Trophoblast cell (in vitro differentiated cells and primary cell): Measurements from ENCODE around the gene CSTF3.

Source experiments
- DNase-seq, 2 donors: peaks; one replicate each; pipeline ENCODE4 v3.0.0-alpha.2; 2016
- H2AFZ ChIP-seq: 2 replicates; pipeline ENCODE4 v1.6.1; 2013; ENCODE audit warnings: low read length, moderate library complexity, mild to moderate bottlenecking; ENCODE audit not compliant: insufficient read depth, poor library complexity
- H2AK5ac ChIP-seq: 2 replicates; pipeline ENCODE4 v1.6.1; 2013; ENCODE audit warnings: mild to moderate bottlenecking, low read length
- H2BK120ac ChIP-seq: 2 replicates; pipeline ENCODE4 v1.6.1; 2013; ENCODE audit warnings: low read length, mild to moderate bottlenecking, moderate library complexity; ENCODE audit not compliant: insufficient read depth, poor library complexity
- H2BK12ac ChIP-seq: 2 replicates; pipeline ENCODE4 v1.6.1; 2013; ENCODE audit warnings: mild to moderate bottlenecking, low read length, moderate library complexity
- H2BK5ac ChIP-seq: 2 replicates; pipeline ENCODE4 v1.6.1; 2013; ENCODE audit warnings: low read length, low read depth, moderate library complexity, mild to moderate bottlenecking; ENCODE audit not compliant: poor library complexity
- H3K14ac ChIP-seq: 2 replicates; pipeline ENCODE4 v1.6.1; 2013; ENCODE audit warnings: mild to moderate bottlenecking, low read length
- H3K18ac ChIP-seq: 2 replicates; pipeline ENCODE4 v1.6.1; 2013; ENCODE audit warnings: mild to moderate bottlenecking, low read length
- H3K23ac ChIP-seq: 2 replicates; pipeline ENCODE4 v1.6.1; 2013; ENCODE audit warnings: low read length
- H3K27ac ChIP-seq: 2 replicates; pipeline ENCODE4 v1.5.1; 2013; ENCODE audit warnings: low read depth, mild to moderate bottlenecking, inconsistent platforms, low read length, moderate library complexity
- H3K27me3 ChIP-seq: 2 replicates; pipeline ENCODE4 v1.6.1; 2013; ENCODE audit warnings: inconsistent platforms, mild to moderate bottlenecking, low read length, moderate library complexity; ENCODE audit not compliant: insufficient read depth
- H3K36me3 ChIP-seq, 2 experiments: 1 replicate in 1 of 2; 2 replicates in 1 of 2; pipeline ENCODE4 v1.6.1; 2013; ENCODE audit warnings: low read length in 2 of 2, mild to moderate bottlenecking in 2 of 2, moderate library complexity in 1 of 2; ENCODE audit not compliant: insufficient read depth in 2 of 2, control insufficient read depth in 1 of 2
- H3K4ac ChIP-seq: 2 replicates; pipeline ENCODE4 v1.6.1; 2013; ENCODE audit warnings: low read depth, mild to moderate bottlenecking, low read length, moderate library complexity
- H3K4me1 ChIP-seq, 2 experiments: 1 replicate in 1 of 2; 2 replicates in 1 of 2; pipeline ENCODE4 v1.6.1; 2013; ENCODE audit warnings: low read length in 2 of 2, mild to moderate bottlenecking in 2 of 2, moderate library complexity in 1 of 2; ENCODE audit not compliant: insufficient read depth in 2 of 2, control insufficient read depth in 1 of 2
- H3K4me2 ChIP-seq: 2 replicates; pipeline ENCODE4 v1.6.1; 2013; ENCODE audit warnings: inconsistent platforms, mild to moderate bottlenecking, low read length, moderate library complexity
- H3K4me3 ChIP-seq: 2 replicates; pipeline ENCODE4 v1.5.1; 2013; ENCODE audit warnings: mild to moderate bottlenecking, low read depth, low read length, inconsistent platforms
- H3K79me1 ChIP-seq: one replicate; pipeline ENCODE4 v1.6.1; 2013; ENCODE audit warnings: low read length
- H3K79me2 ChIP-seq: 2 replicates; pipeline ENCODE4 v1.6.1; 2013; ENCODE audit warnings: low read length, mild to moderate bottlenecking; ENCODE audit not compliant: control insufficient read depth, insufficient read depth, poor library complexity
- H3K9ac ChIP-seq: 2 replicates; pipeline ENCODE4 v1.6.1; 2013; ENCODE audit warnings: mild to moderate bottlenecking, low read length
- H3K9me3 ChIP-seq: 2 replicates; pipeline ENCODE4 v1.6.1; 2013; ENCODE audit warnings: low read depth, mild to moderate bottlenecking, control low read depth, inconsistent platforms, low read length; ENCODE audit not compliant: insufficient read depth
- H4K12ac ChIP-seq: 2 replicates; pipeline ENCODE4 v1.6.1; 2013; ENCODE audit warnings: low read depth, mild to moderate bottlenecking, low read length, moderate library complexity
- H4K8ac ChIP-seq: 2 replicates; pipeline ENCODE4 v1.6.1; 2013; ENCODE audit warnings: low read depth, mild to moderate bottlenecking, low read length, moderate library complexity
- H4K91ac ChIP-seq: one replicate; pipeline ENCODE4 v1.6.1; 2013; ENCODE audit warnings: low read depth, mild to moderate bottlenecking, low read length, moderate library complexity
- WGBS: extraction: QIAGEN DNeasy Blood & Tissue Kit; methylation state at CpG from one replicate; pipeline ENCODE4 v1.1.7; 2013; ENCODE audit warnings: missing lambda C conversion rate; ENCODE audit not compliant: insufficient read length, insufficient coverage; ENCODE audit errors: extremely low coverage; 5-methylcytosine and 5-hydroxymethylcytosine counted together

CSTF3 gene

GRCh38 chr11:33043221-33043830 is 118.0 kb downstream of the CSTF3 start:
- Histone ChIP-seq H3K79me2 (peaks cover 6% of the 10 kb centered on the region), H3K27ac (no peak overlapping the region), H3K4ac (no peak overlapping the region), H3K18ac (no peak overlapping the region), H3K36me3 (peaks cover 6 to 10% of the 10 kb centered on the region in 2 experiments), H3K4me1 (peaks cover 2 to 4% of the 10 kb centered on the region in 2 experiments), H3K9me3 (peaks cover 4% of the 10 kb centered on the region), H3K23ac (no peak overlapping the region), H4K91ac (no peak overlapping the region), H2BK5ac (no peak overlapping the region), H3K27me3 (no peaks in the 10 kb centered on the region), H2BK120ac (no peak overlapping the region), H3K14ac (no peak overlapping the region), H3K4me2 (no peak overlapping the region), H3K4me3 (no peak overlapping the region), H2AK5ac (no peak overlapping the region), H4K8ac (no peak overlapping the region), H4K12ac (no peak overlapping the region), H3K9ac (no peak overlapping the region), H2AFZ (no peak overlapping the region), H3K79me1 (peaks cover 12% of the 10 kb centered on the region), H2BK12ac (no peak overlapping the region)
- WGBS: no CpG with 5 or more reads among the region's 2 CpGs
- peak; percentile 26 to 91 for DNase-seq

- Histone ChIP-seq H4K12ac (no peak overlapping the region), H3K4me2 (no peak overlapping the region), H4K8ac (no peak overlapping the region), H2BK12ac (no peak overlapping the region), H3K9ac (no peak overlapping the region), H2BK5ac (no peak overlapping the region), H3K27ac (no peak overlapping the region), H3K9me3 (peaks cover 4% of the 10 kb centered on the region), H3K4me1 (peaks cover 2 to 4% of the 10 kb centered on the region in 2 experiments), H3K36me3 (peaks cover 6 to 9% of the 10 kb centered on the region in 2 experiments), H3K4ac (no peak overlapping the region), H3K4me3 (no peak overlapping the region), H3K18ac (no peak overlapping the region), H3K27me3 (no peaks in the 10 kb centered on the region), H3K79me1 (peaks cover 12% of the 10 kb centered on the region), H4K91ac (no peak overlapping the region), H3K14ac (no peak overlapping the region), H3K23ac (no peak overlapping the region), H2AK5ac (no peak overlapping the region), H2AFZ (no peak overlapping the region), H3K79me2 (peaks cover 6% of the 10 kb centered on the region), H2BK120ac (no peak overlapping the region)
- WGBS: no CpG with 5 or more reads among the region's 5 CpGs
- DNase-seq: peak in 1 of 2 donors; percentile 33
Observed at GRCh38 chr11:33040862-33041453, 120.3 kb downstream of the CSTF3 start.

DNA sequence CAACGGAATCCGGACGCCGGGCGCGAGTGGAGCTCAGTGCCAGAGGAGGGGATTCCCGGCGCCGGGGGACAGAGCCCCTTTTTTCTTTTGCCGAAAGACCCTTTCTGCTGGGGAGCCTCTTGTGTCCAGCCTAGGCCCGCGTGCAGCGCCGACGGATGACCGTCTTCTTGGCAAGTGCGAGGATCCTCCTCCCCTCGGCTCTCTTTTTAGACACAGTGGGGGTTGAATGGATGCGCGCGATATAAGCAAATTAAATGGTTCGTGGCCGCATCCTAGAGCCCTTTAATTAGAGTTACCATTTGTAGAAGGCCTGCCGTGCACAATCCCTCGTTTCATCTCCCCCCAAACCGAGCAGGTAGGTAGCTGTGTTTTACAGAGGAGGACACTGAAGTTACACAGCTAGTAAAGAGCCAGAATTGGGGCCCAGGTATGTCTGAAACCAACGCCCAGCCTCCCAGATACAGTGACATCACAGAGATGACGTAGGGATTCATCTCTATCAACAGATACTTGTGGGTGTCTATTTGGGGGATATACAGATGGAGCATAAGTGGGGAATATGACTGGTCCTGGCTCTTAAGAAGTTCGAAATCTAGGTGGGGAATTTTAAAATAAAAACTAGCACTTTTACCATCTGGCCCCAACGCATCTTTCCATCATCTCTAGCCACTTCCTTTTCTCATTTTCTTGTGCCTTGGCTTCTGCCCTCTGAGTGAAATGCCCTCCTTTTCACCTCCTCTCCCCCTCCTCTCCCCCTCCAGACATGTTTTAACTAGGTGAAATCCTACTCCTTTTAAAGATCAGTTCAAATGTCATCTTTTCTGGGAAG is 121.0 kb downstream of the CSTF3 start:
- H3K14ac ChIP-seq: peak overlapping the region; percentile 73
- peaks cover 2 to 4% of the 10 kb centered on the region in 2 experiments for H3K4me1 ChIP-seq
- peak overlapping the region; percentile 68 for H3K9ac ChIP-seq
- no peak overlapping the region for H2BK5ac ChIP-seq
- peaks cover 6% of the 10 kb centered on the region for H3K79me2 ChIP-seq
- H3K27ac ChIP-seq: no peak overlapping the region
- H4K8ac ChIP-seq: peak overlapping the region; percentile 58
- H3K4me3 ChIP-seq: peak overlapping the region; percentile 93
- peak overlapping the region; percentile 65 for H2BK120ac ChIP-seq
- H3K27me3 ChIP-seq: no peaks in the 10 kb centered on the region
- H2AK5ac ChIP-seq: no peak overlapping the region
- peak overlapping the region; percentile 87 for H3K4me2 ChIP-seq
- peak overlapping the region; percentile 65 for H3K4ac ChIP-seq
- peak in 1 of 2 donors; percentile 39 for DNase-seq
- H3K36me3 ChIP-seq: peaks cover 4 to 6% of the 10 kb centered on the region in 2 experiments
- peak overlapping the region; percentile 32 for H2AFZ ChIP-seq
- H4K91ac ChIP-seq: peak overlapping the region; percentile 71
- H4K12ac ChIP-seq: peak overlapping the region; percentile 23
- H3K9me3 ChIP-seq: no peaks in the 10 kb centered on the region
- peak overlapping the region; percentile 82 for H3K18ac ChIP-seq
- H3K79me1 ChIP-seq: peaks cover 12% of the 10 kb centered on the region
- WGBS: no CpG with 5 or more reads among the region's 30 CpGs
- no peak overlapping the region for H2BK12ac ChIP-seq
- no peak overlapping the region for H3K23ac ChIP-seq

DNA sequence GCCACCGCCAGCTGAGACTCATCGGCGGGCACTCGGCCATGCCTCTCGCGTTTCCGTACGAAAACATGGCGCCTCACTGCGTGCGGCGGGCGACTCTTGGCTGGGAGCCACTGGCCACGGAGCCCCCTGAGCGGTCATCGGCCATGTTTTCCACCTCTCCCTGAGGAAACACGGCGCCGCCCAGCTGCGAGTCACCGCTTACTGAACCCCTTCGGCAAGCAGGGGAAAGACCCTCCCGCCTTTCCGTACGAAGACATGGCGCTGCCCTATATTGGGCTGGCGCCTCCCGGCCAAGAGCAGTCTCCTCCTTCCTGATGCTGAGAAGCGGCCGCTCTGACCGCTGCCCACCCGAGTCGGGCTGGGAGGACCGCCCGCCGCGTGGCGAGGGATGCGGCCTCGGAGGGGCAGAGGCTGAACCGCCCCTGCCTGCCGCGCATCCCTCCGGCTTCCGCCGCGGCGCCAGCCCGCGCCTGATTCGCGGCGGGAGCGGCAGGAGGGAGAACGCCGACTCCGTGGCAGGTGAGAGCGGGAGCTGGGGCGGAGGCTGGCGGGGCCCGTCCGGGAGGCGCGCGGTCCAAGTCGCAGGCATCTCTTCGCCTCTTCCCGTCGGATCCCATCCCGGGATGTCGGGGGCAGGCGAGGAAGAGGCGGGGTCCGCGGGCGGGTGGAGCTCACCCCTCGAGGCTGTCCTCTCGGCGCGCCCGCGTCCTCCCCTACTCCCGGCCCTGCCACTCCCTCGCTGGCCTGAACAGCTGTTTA is 121.8 kb downstream of the CSTF3 start, which contains the start of gene TCP11L1:
Gene TCP11L1 (plus strand): TSS at position 299 of the 759 bp plus-strand sequence. CDS start 4,202 bp downstream, outside the sequence.
- H2BK5ac ChIP-seq: peak within 1 kb of the TSS; percentile 55
- peak within 1 kb of the TSS; percentile 16 for H2BK12ac ChIP-seq
- H3K4ac ChIP-seq: peak within 1 kb of the TSS; percentile 65
- H2AFZ ChIP-seq: peak within 1 kb of the TSS; percentile 32
- peak within 1 kb of the TSS; percentile 58 for H4K8ac ChIP-seq
- no peaks in the 10 kb centered on the region for H3K27me3 ChIP-seq
- no peak within 1 kb of the TSS for H2AK5ac ChIP-seq
- H2BK120ac ChIP-seq: peak within 1 kb of the TSS; percentile 65
- H3K9ac ChIP-seq: peak within 1 kb of the TSS; percentile 68
- peaks cover 6% of the 10 kb centered on the region for H3K79me2 ChIP-seq
- H3K79me1 ChIP-seq: peaks cover 12% of the 10 kb centered on the region
- peak within 1 kb of the TSS; percentile 82 for H3K18ac ChIP-seq
- peaks cover 2 to 4% of the 10 kb centered on the region in 2 experiments for H3K4me1 ChIP-seq
- no peak within 1 kb of the TSS for H3K23ac ChIP-seq
- DNase-seq: peak; percentile 64 to 68
- peaks cover 0 to 2% of the 10 kb centered on the region in 2 experiments for H3K36me3 ChIP-seq
- H4K91ac ChIP-seq: peak within 1 kb of the TSS; percentile 71
- peak within 1 kb of the TSS; percentile 93 for H3K4me3 ChIP-seq
- WGBS: no CpG with 5 or more reads among the region's 84 CpGs
- H3K14ac ChIP-seq: peak within 1 kb of the TSS; percentile 73
- peak within 1 kb of the TSS; percentile 81 for H3K27ac ChIP-seq
- no peaks in the 10 kb centered on the region for H3K9me3 ChIP-seq
- H4K12ac ChIP-seq: peak within 1 kb of the TSS; percentile 23
- peak within 1 kb of the TSS; percentile 87 for H3K4me2 ChIP-seq
